ENCODE data around the gene FAM20C.

DNA sequence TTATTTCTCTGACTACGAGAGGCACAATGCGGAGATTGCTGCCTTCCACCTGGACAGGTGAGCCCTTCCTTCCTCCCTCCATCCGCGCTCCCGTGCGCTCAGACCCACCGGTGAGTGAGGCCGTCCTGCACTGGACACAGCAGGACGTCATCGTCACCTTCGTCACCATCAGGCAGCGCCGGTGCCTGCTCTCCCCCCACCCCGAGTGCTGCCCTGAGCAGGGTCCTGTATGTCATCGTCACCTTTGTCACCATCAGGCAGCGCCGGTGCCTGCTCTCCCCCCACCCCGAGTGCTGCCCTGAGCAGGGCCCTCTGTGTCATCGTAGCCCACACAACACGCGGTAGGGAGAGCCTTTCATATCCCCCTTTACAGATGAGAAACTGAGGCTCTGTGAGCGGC is 54.1 kb downstream of the FAM20C start:
- TF ChIP-seq, protein P1, sequence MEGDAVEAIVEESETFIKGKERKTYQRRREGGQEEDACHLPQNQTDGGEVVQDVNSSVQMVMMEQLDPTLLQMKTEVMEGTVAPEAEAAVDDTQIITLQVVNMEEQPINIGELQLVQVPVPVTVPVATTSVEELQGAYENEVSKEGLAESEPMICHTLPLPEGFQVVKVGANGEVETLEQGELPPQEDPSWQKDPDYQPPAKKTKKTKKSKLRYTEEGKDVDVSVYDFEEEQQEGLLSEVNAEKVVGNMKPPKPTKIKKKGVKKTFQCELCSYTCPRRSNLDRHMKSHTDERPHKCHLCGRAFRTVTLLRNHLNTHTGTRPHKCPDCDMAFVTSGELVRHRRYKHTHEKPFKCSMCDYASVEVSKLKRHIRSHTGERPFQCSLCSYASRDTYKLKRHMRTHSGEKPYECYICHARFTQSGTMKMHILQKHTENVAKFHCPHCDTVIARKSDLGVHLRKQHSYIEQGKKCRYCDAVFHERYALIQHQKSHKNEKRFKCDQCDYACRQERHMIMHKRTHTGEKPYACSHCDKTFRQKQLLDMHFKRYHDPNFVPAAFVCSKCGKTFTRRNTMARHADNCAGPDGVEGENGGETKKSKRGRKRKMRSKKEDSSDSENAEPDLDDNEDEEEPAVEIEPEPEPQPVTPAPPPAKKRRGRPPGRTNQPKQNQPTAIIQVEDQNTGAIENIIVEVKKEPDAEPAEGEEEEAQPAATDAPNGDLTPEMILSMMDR (IDR thresholded peaks at IDR 0.05) = no peak
- no peak for TF ChIP-seq POLR2A (IDR thresholded peaks at IDR 0.05)
- TF ChIP-seq POLR2AphosphoS5 (IDR thresholded peaks at IDR 0.05) = no peak

Data from prostate gland (tissue), 2 donors.